ENCODE results near the gene CTCFL.

Gene CTCFL

GRCh38 chr20:57464642-57465211, 60.2 kb downstream of the CTCFL start:
- FAIRE-seq (peak; percentile 54), DNase-seq (ENCODE audit: insufficient read length) (no peak)
- TF ChIP-seq TAF1 (IDR thresholded peaks at IDR 0.05; ENCODE audit: borderline replicate concordance, low read depth, low read length) = no peak
- TF ChIP-seq POLR2AphosphoS5 (IDR thresholded peaks at IDR 0.05; ENCODE audit: low read depth, low read length) = no peak

- no peak for TF ChIP-seq POLR2AphosphoS5 (IDR thresholded peaks at IDR 0.05; ENCODE audit: low read depth, low read length)
- TF ChIP-seq TAF1 (IDR thresholded peaks at IDR 0.05; ENCODE audit: borderline replicate concordance, low read depth, low read length) = no peak
- TF ChIP-seq POLR2A (IDR thresholded peaks at IDR 0.05; ENCODE audit: low read depth, low read length) = no peak
- FAIRE-seq = no peak
Measured at GRCh38 chr20:57462781-57463180, 62.2 kb downstream of the CTCFL start.

GRCh38 chr20:57461726-57462125, 63.2 kb downstream of the CTCFL start:
- no peak for TF ChIP-seq POLR2AphosphoS5 (IDR thresholded peaks at IDR 0.05; ENCODE audit: low read depth, low read length)
- no peak for TF ChIP-seq TAF1 (IDR thresholded peaks at IDR 0.05; ENCODE audit: borderline replicate concordance, low read depth, low read length)
- TF ChIP-seq POLR2A (IDR thresholded peaks at IDR 0.05; ENCODE audit: low read depth, low read length) = no peak

More at GRCh38 chr20:57462781-57463180, 62.2 kb downstream of the CTCFL start:
- no peak for DNase-seq (ENCODE audit: insufficient read length)

GRCh38 chr20:57460781-57461465, 64.0 kb downstream of the CTCFL start:
- DNase-seq (ENCODE audit: insufficient read length) (no peak), FAIRE-seq (no peak)
- TF ChIP-seq POLR2AphosphoS5 (IDR thresholded peaks at IDR 0.05; ENCODE audit: low read depth, low read length) = no peak
- TF ChIP-seq POLR2A (IDR thresholded peaks at IDR 0.05; ENCODE audit: low read depth, low read length) = no peak
- no peak for TF ChIP-seq TAF1 (IDR thresholded peaks at IDR 0.05; ENCODE audit: borderline replicate concordance, low read depth, low read length)

More at GRCh38 chr20:57461726-57462125, 63.2 kb downstream of the CTCFL start:
- DNase-seq (ENCODE audit: insufficient read length) = no peak
- FAIRE-seq = no peak

GRCh38 chr20:57459897-57460296, 65.0 kb downstream of the CTCFL start:
- DNase-seq (ENCODE audit: insufficient read length) (no peak), FAIRE-seq (no peak)
- no peak for TF ChIP-seq TAF1 (IDR thresholded peaks at IDR 0.05; ENCODE audit: borderline replicate concordance, low read depth, low read length)
- TF ChIP-seq POLR2A (IDR thresholded peaks at IDR 0.05; ENCODE audit: low read depth, low read length) = no peak

GRCh38 chr20:57459278-57459677, 65.7 kb downstream of the CTCFL start:
- DNase-seq (ENCODE audit: insufficient read length) (no peak), FAIRE-seq (no peak)
- TF ChIP-seq TAF1 (IDR thresholded peaks at IDR 0.05; ENCODE audit: borderline replicate concordance, low read depth, low read length) (no peak), POLR2A (IDR thresholded peaks at IDR 0.05; ENCODE audit: low read depth, low read length) (no peak), POLR2AphosphoS5 (IDR thresholded peaks at IDR 0.05; ENCODE audit: low read depth, low read length) (no peak)

GRCh38 chr20:57458400-57459160, 66.4 kb downstream of the CTCFL start:
- FAIRE-seq (no peak), DNase-seq (ENCODE audit: insufficient read length) (no peak)
- TF ChIP-seq POLR2A (IDR thresholded peaks at IDR 0.05; ENCODE audit: low read depth, low read length) = no peak
- no peak for TF ChIP-seq TAF1 (IDR thresholded peaks at IDR 0.05; ENCODE audit: borderline replicate concordance, low read depth, low read length)
- TF ChIP-seq POLR2AphosphoS5 (IDR thresholded peaks at IDR 0.05; ENCODE audit: low read depth, low read length) = no peak

- TF ChIP-seq POLR2AphosphoS5 (IDR thresholded peaks at IDR 0.05; ENCODE audit: low read depth, low read length) = no peak
- DNase-seq (ENCODE audit: insufficient read length) (no peak), FAIRE-seq (no peak)
Measured at GRCh38 chr20:57457243-57458095, 67.5 kb downstream of the CTCFL start.

- TF ChIP-seq POLR2AphosphoS5 (IDR thresholded peaks at IDR 0.05; ENCODE audit: low read depth, low read length) (no peak), TAF1 (IDR thresholded peaks at IDR 0.05; ENCODE audit: borderline replicate concordance, low read depth, low read length) (no peak), POLR2A (IDR thresholded peaks at IDR 0.05; ENCODE audit: low read depth, low read length) (no peak)
- no peak for FAIRE-seq
- no peak for DNase-seq (ENCODE audit: insufficient read length)
Measured at GRCh38 chr20:57456116-57456515, 68.8 kb downstream of the CTCFL start.

GRCh38 chr20:57455386-57455785, 69.6 kb downstream of the CTCFL start:
- DNase-seq (ENCODE audit: insufficient read length) (no peak), FAIRE-seq (no peak)
- no peak for TF ChIP-seq POLR2A (IDR thresholded peaks at IDR 0.05; ENCODE audit: low read depth, low read length)
